ENCODE data around the gene HSPA5.
A peak's percentile ranks its signal among the peaks of the same experiment; 100 is the strongest.

Gene HSPA5

DNA sequence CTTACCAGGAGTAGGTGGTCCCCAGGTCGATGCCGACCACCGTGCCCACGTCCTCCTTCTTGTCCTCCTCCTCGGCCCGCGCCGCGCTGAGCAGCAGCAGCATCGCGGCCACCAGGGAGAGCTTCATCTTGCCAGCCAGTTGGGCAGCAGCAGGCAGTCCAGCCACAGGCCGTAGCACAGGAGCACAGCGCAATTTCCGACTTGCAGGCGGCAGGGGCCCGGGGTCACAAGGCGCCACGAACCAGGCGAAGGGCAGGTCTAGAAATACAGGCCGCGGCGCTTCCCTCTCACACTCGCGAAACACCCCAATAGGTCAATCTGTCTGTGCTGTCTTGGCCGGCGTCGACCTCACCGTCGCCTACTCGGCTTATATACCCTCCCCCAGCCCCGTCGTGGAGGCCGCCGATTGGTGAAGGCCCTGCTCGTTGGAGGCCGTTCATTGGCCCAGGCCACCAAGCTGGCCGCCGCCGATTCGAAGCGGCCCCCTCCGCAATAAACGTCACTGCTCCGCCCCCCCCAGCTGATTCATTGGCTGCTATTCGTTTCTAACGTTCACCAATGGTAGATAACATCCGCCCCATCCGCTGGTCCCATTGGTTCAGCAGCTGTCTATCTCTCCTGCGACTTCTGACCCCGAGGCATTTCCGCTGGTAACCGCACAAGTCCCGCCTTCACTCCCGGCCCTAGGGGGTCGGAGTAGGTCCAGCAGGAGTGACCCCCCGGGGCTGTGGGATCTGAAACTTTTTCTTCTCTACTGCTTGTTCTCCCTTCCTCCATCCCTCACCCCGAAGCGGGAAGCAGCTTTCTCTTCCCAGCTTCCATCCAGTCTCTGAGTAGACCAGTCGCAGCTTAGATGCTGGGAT lies at the start of gene HSPA5 (continued):
- TF ChIP-seq, protein P1, sequence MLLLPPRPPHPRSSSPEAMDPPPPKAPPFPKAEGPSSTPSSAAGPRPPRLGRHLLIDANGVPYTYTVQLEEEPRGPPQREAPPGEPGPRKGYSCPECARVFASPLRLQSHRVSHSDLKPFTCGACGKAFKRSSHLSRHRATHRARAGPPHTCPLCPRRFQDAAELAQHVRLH (tag by site-specific recombination; IDR thresholded peaks at IDR 0.05) = peak; percentile 65
- TF ChIP-seq ZNF404 (tag by site-specific recombination; IDR thresholded peaks at IDR 0.05) = no peak
- TF ChIP-seq KLF9 (tag by site-specific recombination; IDR thresholded peaks at IDR 0.05; ENCODE audit: low read depth) = peak; percentile 66
- TF ChIP-seq, protein P2, sequence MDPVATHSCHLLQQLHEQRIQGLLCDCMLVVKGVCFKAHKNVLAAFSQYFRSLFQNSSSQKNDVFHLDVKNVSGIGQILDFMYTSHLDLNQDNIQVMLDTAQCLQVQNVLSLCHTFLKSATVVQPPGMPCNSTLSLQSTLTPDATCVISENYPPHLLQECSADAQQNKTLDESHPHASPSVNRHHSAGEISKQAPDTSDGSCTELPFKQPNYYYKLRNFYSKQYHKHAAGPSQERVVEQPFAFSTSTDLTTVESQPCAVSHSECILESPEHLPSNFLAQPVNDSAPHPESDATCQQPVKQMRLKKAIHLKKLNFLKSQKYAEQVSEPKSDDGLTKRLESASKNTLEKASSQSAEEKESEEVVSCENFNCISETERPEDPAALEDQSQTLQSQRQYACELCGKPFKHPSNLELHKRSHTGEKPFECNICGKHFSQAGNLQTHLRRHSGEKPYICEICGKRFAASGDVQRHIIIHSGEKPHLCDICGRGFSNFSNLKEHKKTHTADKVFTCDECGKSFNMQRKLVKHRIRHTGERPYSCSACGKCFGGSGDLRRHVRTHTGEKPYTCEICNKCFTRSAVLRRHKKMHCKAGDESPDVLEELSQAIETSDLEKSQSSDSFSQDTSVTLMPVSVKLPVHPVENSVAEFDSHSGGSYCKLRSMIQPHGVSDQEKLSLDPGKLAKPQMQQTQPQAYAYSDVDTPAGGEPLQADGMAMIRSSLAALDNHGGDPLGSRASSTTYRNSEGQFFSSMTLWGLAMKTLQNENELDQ (tag by site-specific recombination; IDR thresholded peaks at IDR 0.05; ENCODE audit: low read depth) = no peak
- TF ChIP-seq, protein P3, sequence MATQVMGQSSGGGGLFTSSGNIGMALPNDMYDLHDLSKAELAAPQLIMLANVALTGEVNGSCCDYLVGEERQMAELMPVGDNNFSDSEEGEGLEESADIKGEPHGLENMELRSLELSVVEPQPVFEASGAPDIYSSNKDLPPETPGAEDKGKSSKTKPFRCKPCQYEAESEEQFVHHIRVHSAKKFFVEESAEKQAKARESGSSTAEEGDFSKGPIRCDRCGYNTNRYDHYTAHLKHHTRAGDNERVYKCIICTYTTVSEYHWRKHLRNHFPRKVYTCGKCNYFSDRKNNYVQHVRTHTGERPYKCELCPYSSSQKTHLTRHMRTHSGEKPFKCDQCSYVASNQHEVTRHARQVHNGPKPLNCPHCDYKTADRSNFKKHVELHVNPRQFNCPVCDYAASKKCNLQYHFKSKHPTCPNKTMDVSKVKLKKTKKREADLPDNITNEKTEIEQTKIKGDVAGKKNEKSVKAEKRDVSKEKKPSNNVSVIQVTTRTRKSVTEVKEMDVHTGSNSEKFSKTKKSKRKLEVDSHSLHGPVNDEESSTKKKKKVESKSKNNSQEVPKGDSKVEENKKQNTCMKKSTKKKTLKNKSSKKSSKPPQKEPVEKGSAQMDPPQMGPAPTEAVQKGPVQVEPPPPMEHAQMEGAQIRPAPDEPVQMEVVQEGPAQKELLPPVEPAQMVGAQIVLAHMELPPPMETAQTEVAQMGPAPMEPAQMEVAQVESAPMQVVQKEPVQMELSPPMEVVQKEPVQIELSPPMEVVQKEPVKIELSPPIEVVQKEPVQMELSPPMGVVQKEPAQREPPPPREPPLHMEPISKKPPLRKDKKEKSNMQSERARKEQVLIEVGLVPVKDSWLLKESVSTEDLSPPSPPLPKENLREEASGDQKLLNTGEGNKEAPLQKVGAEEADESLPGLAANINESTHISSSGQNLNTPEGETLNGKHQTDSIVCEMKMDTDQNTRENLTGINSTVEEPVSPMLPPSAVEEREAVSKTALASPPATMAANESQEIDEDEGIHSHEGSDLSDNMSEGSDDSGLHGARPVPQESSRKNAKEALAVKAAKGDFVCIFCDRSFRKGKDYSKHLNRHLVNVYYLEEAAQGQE (tag by site-specific recombination; IDR thresholded peaks at IDR 0.05) = peak; percentile 79
- TF ChIP-seq KLF7 (tag by site-specific recombination; IDR thresholded peaks at IDR 0.05; ENCODE audit: borderline replicate concordance) = peak; percentile 48; the same call in 1 of the 2 replicates
- peak; percentile 80; the same call in 1 of the 2 replicates for TF ChIP-seq ZNF2 (tag by site-specific recombination; IDR thresholded peaks at IDR 0.05)
- TF ChIP-seq ZNF324 (tag by site-specific recombination; IDR thresholded peaks at IDR 0.05) = 0 out of 2 replicates have a peak, but pooled peaks have one; percentile 44
- TF ChIP-seq ZNF114 (tag by site-specific recombination; IDR thresholded peaks at IDR 0.05) = no peak
- TF ChIP-seq SALL2 (tag by site-specific recombination; IDR thresholded peaks at IDR 0.05; ENCODE audit: borderline replicate concordance) = no peak
- TF ChIP-seq, protein P4, sequence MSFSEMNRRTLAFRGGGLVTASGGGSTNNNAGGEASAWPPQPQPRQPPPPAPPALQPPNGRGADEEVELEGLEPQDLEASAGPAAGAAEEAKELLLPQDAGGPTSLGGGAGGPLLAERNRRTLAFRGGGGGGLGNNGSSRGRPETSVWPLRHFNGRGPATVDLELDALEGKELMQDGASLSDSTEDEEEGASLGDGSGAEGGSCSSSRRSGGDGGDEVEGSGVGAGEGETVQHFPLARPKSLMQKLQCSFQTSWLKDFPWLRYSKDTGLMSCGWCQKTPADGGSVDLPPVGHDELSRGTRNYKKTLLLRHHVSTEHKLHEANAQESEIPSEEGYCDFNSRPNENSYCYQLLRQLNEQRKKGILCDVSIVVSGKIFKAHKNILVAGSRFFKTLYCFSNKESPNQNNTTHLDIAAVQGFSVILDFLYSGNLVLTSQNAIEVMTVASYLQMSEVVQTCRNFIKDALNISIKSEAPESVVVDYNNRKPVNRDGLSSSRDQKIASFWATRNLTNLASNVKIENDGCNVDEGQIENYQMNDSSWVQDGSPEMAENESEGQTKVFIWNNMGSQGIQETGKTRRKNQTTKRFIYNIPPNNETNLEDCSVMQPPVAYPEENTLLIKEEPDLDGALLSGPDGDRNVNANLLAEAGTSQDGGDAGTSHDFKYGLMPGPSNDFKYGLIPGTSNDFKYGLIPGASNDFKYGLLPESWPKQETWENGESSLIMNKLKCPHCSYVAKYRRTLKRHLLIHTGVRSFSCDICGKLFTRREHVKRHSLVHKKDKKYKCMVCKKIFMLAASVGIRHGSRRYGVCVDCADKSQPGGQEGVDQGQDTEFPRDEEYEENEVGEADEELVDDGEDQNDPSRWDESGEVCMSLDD (tag by site-specific recombination; IDR thresholded peaks at IDR 0.05) = peak; percentile 58; the same call in 1 of the 2 replicates
- TF ChIP-seq ZSCAN16 (tag by site-specific recombination; IDR thresholded peaks at IDR 0.05) = no peak
- TF ChIP-seq SCRT1 (tag by site-specific recombination; IDR thresholded peaks at IDR 0.05; ENCODE audit: borderline replicate concordance) = no peak
- TF ChIP-seq ZNF354C (tag by site-specific recombination; IDR thresholded peaks at IDR 0.05; ENCODE audit: borderline replicate concordance, low read depth) = no peak
- TF ChIP-seq ZSCAN23 (tag by site-specific recombination; IDR thresholded peaks at IDR 0.05) = no peak
- no peak for TF ChIP-seq ZNF157 (tag by site-specific recombination; IDR thresholded peaks at IDR 0.05)
- TF ChIP-seq, protein P5, sequence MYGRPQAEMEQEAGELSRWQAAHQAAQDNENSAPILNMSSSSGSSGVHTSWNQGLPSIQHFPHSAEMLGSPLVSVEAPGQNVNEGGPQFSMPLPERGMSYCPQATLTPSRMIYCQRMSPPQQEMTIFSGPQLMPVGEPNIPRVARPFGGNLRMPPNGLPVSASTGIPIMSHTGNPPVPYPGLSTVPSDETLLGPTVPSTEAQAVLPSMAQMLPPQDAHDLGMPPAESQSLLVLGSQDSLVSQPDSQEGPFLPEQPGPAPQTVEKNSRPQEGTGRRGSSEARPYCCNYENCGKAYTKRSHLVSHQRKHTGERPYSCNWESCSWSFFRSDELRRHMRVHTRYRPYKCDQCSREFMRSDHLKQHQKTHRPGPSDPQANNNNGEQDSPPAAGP (tag by site-specific recombination; IDR thresholded peaks at IDR 0.05) = peak; percentile 30; the same call in 1 of the 2 replicates
- TF ChIP-seq ZNF132 (tag by site-specific recombination; IDR thresholded peaks at IDR 0.05; ENCODE audit: borderline replicate concordance) = no peak
- no peak for TF ChIP-seq PRDM1 (tag by site-specific recombination; IDR thresholded peaks at IDR 0.05)
- no peak for TF ChIP-seq ZNF311 (tag by site-specific recombination; IDR thresholded peaks at IDR 0.05; ENCODE audit: borderline replicate concordance)
- TF ChIP-seq, protein P6, sequence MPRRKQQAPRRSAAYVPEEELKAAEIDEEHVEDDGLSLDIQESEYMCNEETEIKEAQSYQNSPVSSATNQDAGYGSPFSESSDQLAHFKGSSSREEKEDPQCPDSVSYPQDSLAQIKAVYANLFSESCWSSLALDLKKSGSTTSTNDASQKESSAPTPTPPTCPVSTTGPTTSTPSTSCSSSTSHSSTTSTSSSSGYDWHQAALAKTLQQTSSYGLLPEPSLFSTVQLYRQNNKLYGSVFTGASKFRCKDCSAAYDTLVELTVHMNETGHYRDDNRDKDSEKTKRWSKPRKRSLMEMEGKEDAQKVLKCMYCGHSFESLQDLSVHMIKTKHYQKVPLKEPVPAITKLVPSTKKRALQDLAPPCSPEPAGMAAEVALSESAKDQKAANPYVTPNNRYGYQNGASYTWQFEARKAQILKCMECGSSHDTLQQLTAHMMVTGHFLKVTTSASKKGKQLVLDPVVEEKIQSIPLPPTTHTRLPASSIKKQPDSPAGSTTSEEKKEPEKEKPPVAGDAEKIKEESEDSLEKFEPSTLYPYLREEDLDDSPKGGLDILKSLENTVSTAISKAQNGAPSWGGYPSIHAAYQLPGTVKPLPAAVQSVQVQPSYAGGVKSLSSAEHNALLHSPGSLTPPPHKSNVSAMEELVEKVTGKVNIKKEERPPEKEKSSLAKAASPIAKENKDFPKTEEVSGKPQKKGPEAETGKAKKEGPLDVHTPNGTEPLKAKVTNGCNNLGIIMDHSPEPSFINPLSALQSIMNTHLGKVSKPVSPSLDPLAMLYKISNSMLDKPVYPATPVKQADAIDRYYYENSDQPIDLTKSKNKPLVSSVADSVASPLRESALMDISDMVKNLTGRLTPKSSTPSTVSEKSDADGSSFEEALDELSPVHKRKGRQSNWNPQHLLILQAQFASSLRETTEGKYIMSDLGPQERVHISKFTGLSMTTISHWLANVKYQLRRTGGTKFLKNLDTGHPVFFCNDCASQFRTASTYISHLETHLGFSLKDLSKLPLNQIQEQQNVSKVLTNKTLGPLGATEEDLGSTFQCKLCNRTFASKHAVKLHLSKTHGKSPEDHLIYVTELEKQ (tag by site-specific recombination; IDR thresholded peaks at IDR 0.05; ENCODE audit: borderline replicate concordance) = no peak
- TF ChIP-seq ZNF701 (tag by site-specific recombination; IDR thresholded peaks at IDR 0.05) = no peak
- no peak for TF ChIP-seq ZNF626 (tag by site-specific recombination; IDR thresholded peaks at IDR 0.05)
- peak; percentile 73 for TF ChIP-seq ZNF660 (tag by site-specific recombination; IDR thresholded peaks at IDR 0.05)

All from HEK293 (cell line).